ENCODE data around the gene D2HGDH. TPM values are rescaled to one million over a fixed set of nuclear protein-coding genes. Genes with fewer than 3 reads are reported as not detected.
A peak's percentile ranks its signal among the peaks of the same experiment; 100 is the strongest.
"Not testable (repeated sequence)": the region's sequence is repeated elsewhere in the genome, so short reads cannot be mapped to it uniquely, and the experiment has no call there.

D2HGDH gene
- total RNA-seq, 1 experiment from 2014 or later = 14.5 TPM

DNA sequence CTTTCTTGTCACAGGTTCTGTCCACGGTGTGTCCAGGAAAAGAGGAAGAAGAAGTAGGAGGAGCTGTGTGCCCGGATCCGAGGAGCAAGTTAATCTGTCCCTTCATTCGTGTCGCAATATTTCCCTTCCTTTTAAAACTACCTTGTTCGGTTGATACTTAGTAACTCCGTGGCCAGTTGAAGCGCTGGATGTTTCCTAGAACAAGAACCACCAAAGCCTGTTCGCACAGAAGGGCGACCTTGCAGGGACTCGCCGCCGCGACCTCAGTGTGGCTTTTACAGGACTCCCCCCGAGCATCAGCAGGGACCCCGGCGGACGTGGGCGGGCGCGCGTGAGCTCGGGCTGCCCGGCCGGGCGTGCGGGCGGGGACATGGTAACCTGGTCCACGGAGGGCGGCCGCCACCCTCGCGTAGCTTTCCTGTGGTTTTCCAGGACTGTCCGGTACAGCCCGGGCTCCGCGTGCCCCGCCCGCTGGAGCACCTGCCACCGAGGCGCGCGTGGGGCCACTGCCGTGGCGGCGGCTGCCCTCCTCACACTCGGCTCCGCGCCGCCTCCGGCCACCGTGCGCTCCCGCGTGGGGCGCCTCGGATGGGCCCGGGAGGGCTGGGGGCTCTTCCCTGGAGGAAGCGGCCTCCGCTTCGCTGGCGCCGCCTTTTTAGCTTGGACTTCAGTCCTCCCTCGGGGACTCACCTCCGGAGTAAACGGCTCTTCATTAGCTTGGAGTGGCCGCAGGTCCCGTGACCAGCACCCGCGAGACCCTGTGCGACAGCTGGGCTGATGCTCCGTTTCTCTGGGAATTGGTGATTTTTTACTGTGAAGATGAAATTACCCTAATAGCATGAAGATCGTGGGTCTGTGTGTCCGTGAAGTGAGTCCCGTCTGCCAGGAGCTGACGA is 9.2 kb upstream of the D2HGDH start:
- DNase-seq (ENCODE audit: low read depth) = no peak

DNA sequence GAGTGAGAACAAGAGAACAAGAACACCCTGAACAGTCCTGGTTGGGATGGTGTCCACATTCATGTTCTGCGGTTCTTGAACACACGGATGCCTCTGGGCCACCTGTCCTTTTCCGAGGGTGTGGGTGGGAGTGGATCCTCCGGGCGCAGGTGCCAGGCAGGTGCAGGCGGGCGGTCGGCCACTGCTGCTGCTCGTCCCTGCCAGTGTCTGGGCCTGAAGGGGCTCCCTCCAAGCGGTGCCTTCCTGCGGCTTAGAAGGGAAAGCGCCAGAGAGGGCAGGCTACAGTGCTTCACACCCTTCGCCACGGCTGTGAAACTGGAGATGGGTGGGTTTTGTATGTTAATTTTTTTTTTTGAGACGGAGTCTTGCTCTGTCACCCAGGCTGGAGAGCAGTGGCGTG is 8.0 kb upstream of the D2HGDH start:
- DNase-seq (ENCODE audit: low read depth) = no peak

DNA sequence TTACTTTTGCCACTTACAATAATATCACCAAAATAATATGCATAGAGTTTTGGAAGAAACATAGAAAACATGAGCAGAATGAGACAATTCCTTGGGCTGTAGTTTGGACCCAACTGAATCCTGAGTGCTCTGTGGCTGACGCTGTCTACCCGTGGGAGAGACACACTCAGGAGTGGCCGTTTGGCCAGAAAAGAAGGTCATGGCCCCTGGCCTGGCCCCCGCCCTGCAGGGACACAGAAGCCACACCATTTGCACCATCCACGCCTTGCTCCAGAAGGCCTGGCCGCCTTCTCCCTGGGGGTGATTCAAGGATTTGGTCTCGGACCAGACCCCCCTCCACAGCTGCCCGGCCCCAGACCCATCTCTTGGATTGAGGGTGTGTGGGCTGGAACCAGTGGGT is 6.4 kb upstream of the D2HGDH start:
- DNase-seq (ENCODE audit: low read depth) = no peak

DNA sequence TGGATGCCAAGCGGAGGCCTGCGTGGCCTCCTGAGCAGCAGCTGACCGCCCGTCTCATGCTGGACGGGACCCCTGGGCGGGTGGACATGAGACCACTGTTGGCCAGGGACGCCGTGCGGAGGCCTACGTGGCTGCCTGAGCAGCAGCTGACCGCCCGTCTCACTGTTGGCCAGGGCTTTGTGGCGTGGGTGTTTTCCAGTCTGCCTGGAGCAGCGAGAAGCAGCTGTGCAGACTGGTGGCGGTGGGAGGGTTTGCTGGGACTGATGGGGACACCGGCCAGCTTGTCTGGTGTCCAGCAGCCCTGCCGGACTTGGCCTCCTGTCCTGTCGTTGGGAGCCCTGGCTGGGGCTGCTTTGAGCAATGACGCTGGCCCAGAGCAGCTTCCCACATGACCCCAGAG is 5.8 kb upstream of the D2HGDH start:
- no peak for DNase-seq (ENCODE audit: low read depth)

DNA sequence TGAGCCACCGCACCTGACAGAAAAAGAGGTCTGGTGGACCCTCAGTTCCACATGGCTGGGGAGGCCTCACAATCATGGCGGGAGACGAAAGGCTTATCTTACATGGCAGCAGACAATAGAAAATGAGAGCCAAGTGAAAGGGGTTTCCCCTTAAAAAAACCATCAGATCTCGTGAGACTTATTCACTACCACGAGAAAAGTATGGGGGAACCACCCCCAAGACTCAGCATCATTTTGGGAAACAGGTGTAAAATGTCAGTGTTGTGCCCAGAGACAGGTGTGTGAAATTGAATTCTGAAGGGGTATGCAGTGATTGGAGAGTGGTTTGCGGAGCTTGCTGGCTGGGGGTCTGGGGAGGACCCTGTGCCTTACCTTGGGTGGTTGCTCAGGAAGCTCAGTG is 4.6 kb upstream of the D2HGDH start:
- DNase-seq (ENCODE audit: low read depth) = no peak

DNA sequence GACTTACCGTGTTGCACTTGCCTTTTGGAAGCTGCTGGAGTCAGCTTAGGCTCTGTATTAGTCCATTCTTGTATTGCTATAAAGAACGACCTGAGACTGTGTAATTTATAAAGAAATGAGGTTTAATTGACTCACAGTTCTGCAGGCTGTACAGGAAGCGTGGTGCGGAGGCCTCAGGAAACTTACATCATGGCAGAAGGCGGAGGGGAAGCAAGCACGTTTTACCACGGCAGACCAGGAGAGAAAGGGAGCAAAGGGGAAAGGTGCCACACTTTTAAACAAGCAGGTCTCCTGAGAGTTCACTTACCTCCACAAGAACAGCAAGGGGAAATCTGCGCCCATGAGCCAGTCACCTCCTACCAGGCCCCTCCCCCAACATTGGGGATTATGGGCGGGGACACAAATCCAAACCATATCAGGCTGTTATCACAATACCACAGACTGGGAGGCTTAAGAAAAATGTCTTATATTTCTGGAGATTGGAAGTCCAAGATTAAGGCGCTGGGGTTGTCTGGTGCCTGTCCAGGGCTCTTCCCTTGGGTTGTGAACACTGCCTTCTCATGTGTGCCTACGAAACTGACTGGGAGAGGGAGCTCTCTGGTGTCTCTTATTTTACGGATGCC is 3.6 kb upstream of the D2HGDH start:
- DNase-seq (ENCODE audit: low read depth) = no peak

DNA sequence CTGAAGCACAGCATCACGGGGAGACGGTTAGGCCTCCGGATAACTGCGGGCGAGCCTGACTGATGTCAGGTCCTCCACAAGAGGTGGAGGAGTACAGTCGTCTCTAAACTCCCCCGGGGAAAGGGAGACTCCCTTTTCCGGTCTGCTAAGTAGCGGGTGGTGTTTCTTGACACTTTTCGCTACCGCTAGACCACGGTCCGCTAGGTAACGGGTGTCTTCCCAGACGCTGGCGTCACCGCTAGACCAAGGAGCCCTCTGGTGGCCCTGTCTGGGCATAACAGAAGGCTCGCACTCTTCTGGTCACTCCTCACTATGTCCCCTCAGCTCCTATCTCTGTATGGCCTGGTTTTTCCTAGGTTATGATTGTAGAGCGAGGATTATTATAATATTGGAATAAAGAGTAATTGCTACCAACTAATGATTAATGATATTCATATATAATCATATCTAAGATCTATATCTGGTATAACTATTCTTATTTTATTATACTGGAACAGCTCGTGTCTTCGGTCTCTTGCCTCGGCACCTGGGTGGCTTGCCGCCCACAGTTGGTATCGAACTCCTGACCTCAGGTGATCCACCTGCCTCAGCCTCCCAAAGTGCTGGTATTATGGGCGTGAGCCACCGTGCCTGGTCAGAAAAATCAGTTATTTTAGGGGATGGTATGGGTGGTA is 1.8 kb upstream of the D2HGDH start:
- DNase-seq (ENCODE audit: low read depth) = peak; percentile 42

DNA sequence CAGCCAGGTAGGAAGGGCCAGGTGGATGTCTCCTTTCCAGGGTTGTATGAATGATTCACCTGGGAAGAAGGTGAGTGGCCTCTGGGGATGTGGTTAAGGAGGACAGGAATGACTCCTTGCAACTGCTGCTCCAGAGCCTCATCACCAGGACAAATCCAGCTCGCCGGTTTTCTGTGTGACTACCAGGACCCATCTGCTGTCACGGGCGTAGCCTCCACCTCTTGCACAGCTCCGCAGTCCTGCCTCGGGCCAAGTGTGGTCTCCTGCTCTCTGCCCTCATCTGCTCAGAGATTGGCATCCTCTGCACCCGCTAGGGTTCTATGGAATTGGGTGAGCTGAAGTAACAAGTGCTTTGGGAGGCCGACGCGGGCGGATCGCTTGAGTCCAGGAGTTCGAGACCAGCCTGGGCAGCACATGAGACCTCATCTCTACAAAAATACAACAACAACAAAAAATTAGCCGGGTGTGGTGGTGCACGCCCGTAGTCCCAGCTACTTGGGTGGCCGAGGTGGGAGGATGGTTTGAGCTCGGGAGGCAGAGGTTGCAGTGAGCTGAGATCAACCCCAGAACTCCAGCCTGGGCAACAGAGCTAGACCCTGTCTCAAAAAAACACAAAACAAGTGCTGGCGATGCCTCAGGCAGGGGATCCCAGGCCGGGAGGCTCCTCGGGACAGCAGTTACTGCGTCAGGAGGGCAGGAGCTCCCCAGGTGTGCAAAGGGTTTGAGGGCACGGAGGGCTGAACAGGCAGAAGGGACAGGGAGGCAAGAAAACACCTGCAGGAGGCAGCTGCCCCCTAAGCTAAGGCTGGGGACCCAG is 831 bp upstream of the D2HGDH start:
- no peak for DNase-seq (ENCODE audit: low read depth)

DNA sequence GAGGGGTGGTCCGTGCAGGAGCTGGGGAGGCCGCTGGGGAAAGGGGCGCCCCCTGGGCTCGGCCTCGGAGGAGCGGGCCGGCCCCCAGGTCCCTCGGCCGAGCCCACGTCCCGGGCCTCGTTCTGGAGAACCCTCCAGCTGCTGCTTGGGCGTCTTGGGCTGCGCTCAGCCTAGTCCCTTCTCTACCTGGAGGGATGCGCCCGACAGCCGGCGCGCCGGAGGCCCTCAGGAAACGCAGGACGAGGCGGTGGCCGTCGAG is 293 bp upstream of the D2HGDH start:
- DNase-seq (ENCODE audit: low read depth) = no peak

DNA sequence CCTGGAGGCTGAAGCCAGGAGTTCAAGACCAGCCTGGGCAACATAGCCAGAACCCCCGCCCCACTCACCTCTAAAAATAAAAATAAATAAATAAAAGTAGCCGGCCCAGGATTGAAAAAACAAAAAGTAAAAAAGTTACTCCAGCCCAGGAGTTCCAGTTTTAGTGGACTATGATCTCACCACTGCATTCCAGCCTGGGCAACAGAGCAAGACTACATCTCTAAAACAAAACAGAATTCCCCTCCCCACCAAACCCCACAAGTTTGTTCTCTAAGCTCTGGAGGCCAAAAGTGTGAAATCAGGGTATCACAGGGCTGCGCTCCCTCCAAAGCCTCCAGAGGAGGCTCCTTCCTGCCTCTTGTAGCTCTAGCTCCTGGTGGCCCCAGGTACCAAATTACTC is 1.7 kb downstream of the D2HGDH start:
- DNase-seq (ENCODE audit: low read depth) = no peak

DNA sequence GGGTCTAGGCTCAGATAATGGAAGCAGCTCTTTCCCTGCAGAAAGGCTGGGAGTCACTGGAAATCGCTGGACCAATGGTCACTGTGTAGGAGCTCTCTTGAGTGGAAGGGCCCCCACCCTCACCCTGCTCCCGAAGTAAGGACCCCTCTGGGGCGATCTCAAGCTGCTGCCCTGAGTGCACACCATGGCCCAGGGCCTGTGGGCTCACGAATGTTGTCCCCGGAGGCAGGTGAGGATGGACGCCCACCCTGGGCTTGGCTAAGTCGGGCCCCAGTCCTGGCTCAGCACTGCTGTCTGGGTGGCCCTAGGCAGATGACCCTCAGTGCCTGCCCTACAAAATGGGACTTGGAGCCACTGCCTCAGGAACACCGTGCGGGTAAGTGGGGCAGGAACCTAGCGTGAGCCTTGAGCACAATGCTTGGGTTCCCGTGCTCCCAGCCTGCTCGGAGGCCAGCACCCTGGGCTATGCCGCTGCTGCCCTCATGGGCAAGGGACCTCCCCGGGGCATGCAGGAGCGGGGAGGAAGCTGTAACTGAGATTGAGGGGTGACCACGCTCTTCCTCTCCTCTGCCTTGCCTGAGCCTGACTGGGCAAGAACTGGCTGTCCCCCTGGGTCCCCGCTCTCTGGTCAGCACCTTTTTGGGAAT is 3.7 kb downstream of the D2HGDH start:
- DNase-seq (ENCODE audit: low read depth) = no peak

DNA sequence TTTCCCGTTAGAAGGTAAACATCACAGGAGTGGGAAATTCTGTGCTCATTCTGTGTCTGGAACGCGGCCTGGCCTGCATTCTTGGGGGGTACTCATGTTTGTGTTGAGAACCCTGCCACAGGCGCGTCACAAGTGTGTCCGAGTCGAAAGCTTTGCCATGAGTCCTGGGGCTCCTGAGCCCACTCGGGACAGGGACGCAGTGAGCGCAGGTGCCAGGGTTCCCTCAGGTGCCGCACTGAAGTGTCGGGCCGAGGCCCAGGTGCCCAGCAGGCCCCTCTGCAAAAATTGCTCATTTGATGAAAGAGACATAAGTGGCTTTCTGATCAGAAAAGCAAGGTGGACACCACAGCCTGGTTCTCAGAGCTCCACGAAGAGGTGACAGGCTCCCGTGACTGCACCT is 4.7 kb downstream of the D2HGDH start:
- no peak for DNase-seq (ENCODE audit: low read depth)

DNA sequence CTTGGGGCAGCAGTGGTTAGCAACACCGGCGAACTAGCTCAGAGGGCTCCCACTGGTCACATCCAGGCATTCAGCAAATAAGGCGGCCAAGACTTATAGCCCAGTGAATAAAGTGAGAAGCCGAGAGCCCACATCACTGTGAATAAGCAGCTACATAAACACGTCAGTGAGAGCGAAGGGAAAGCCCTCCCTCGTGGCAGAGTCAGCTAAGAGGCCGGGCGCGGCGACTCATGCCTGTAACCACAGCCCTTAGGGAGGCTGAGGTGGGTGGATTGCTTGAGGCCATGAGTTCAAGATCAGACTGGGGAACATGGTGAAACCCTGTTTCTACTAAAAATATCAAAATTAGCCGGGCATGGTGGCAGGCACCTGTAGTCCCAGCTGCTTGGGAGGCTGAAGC is 5.2 kb downstream of the D2HGDH start:
- DNase-seq (ENCODE audit: low read depth) = peak; percentile 27

DNA sequence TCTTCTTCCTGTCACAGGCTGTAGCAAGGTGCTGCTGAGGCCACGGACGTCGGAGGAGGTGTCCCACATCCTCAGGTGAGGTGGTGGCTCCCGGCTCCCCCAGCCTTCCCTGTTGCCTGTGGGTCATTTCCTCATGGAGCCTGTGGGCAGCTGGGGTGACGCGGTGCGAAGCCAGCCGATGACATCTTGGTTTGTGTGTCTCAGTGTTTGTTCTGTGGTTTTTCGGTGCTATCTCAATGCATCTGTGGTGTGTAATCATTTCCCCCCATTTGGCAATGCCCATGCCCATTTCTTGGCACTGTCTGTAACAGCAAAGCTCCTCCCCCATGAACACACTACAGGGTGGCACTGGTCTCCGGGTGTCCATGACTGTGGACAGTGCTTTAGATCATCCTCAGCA is 6.6 kb downstream of the D2HGDH start:
- DNase-seq (ENCODE audit: low read depth) = peak; percentile 87

DNA sequence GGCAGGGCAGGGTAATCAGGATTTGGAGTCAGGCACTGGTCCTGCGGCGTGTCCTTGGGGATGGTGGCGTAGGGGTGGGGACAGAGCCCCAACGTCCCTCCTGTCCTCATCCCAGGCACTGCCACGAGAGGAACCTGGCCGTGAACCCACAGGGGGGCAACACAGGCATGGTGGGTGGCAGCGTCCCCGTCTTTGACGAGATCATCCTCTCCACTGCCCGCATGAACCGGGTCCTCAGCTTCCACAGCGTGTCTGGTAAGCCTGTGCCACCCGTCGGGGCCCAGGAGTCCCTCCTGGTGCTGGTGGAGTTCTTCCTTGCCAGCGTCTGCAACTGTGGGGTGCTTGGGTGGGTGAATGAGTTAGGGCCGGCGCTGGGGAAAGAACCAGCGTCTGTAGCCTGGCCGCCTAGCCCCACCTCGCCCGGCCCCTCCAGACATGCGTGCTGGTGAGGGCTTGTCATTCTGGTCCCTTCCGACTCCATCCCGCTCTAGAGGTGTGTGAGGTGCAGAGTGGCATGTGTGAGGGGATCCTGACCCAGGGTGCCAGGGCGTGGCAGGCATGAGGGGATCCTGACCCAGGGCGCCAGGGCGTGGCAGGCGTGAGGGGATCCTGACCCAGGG is 8.0 kb downstream of the D2HGDH start:
- no peak for DNase-seq (ENCODE audit: low read depth)

DNA sequence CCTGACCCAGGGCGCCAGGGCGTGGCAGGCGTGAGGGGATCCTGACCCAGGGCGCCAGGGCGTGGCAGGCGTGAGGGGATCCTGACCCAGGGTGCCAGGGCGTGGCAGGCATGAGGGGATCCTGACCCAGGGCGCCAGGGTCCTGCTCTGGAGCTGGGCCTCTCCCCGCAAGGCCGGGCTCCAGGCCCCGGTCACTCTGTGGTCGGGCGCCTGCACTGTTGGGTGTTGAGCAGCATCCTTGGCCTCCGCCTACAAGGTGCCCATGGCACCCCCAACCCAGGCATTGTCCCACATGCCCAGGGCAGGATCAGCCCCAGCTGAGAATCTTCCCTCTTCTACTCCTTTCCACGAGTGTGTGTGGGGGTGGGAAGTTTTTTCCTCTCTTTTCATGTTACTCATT is 8.6 kb downstream of the D2HGDH start:
- not testable (repeated sequence) for DNase-seq (ENCODE audit: low read depth)

DNA sequence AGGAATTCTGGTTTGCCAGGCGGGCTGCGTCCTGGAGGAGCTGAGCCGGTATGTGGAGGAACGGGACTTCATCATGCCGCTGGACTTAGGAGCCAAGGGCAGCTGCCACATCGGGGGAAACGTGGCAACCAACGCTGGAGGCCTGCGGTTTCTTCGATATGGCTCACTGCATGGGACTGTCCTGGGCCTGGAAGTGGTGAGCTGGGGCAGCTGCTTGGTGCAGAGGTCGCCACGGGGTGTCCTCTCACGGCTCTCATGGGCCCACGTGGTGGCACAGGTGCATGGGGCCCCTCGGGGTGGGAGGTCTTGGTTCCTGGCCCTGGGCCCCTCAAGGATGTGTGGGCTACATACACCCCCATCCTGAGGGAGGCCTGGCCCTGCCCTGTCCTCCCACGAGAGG is 9.2 kb downstream of the D2HGDH start:
- no peak for DNase-seq (ENCODE audit: low read depth)

DNA sequence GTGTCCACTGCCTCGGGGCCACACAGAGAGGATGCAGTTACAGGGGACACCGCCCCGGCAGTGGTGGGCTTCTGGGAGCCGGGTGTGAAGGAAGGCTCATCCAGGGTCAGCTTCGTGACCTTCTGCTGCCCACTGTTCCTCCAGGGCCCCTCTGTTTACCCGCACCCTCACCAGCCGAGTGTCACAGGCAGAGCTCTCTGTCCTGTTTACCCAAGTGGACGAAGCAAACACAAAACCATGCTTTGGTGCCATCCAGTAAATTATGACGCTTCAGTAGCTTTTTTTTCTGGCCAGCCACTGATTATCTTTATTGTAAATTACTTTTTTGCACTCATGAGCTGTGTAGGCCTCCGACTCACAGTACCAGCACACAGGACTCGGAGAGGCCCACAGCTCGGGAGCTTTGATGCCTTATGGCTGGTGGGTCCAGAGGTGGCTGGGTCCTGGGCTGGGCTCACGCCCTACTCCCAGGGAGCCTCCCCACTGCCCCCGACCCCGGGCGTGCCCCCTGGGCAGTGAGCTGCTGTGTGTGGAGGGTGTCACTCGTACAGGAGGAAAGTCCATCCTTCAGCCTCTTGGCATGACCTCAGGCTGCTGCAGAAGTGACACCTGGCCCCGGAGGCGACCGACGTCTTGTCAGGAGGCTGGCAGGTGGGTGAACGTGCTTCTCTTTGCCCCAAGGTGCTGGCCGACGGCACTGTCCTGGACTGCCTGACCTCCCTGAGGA is 9.8 kb downstream of the D2HGDH start:
- DNase-seq (ENCODE audit: low read depth) = no peak

DNA sequence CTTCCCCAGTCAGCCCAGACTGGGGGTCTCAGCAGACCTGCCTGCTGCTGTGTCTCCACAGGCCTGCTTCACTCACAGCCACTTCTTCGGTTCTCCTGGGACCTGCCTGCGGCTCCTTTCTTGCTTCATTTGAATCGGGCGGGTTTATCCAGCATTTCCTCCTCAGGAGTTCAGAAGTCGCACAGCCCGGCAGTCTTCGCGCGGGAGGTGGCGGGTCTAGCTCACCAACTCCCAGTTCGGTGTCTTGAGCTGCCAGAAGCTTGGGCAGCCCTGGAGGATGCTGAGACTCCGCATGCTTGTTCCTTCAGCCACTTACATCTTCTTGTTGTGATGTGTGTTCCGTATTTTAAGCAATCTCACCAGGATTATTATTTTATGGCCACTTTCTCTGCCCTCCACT is 10.8 kb downstream of the D2HGDH start:
- DNase-seq (ENCODE audit: low read depth) = no peak

DNA sequence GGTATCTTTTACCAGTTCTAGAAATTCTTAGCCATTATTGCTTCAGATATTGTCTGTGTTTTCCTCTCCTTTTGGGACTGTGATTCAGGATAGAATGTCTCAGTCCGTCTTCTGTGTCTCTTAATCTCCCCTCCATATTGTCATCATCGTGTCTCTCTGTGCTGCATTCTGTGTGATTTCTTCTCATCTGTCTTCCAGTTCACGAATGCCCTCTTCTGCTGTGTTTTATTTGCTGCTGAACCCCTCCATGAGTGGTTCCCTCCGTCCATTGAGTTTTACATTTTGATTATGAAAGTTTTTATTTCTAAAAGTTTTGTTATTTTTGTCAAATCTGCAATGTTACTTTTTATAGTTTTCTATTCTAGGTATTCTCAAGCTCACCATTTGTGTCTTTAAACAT is 11.7 kb downstream of the D2HGDH start:
- no peak for DNase-seq (ENCODE audit: low read depth)
